HL-60/S4 treated with phorbol 12-myristate 13-acetate at 8.2 ng/mL for 4 days and 3 days (cell line): ENCODE results near the gene ZNF175.

Experiments used
- in situ Hi-C: fragments of 300-500 bp; cut with MboI; formaldehyde crosslinking; loops from 2 replicates; pipeline ENCODE4 v1.15.0; 2022; ENCODE audit warnings: low sequenced_read_pairs

ZNF175 gene

GRCh38 chr19:51570962-51571575, at the start of gene ZNF175:
Gene ZNF175, plus strand, starts transcription at chr19:51571283. Its CDS starts 2,047 bp downstream, at chr19:51573330.
- in situ Hi-C loops = no loop called here

- in situ Hi-C loops = no loop called here
Observed at GRCh38 chr19:51521357-51521756, 49.7 kb upstream of the ZNF175 start.

- in situ Hi-C loops = no loop called here
Observed at GRCh38 chr19:51521781-51522180, 49.3 kb upstream of the ZNF175 start.

GRCh38 chr19:51524666-51525264, 46.3 kb upstream of the ZNF175 start:
- in situ Hi-C loops = no loop called here

- in situ Hi-C loops = no loop called here
Observed at GRCh38 chr19:51525651-51526050, 45.4 kb upstream of the ZNF175 start.

- in situ Hi-C loops = no loop called here
Observed at GRCh38 chr19:51529301-51529700, 41.8 kb upstream of the ZNF175 start.

- in situ Hi-C loops = no loop called here
Observed at GRCh38 chr19:51530616-51531015, 40.5 kb upstream of the ZNF175 start.

GRCh38 chr19:51531349-51532315, 39.5 kb upstream of the ZNF175 start, which contains the start of gene SIGLEC6:
Gene SIGLEC6, minus strand, starts transcription at chr19:51531670. Its CDS starts 22 bp downstream, at chr19:51531648.
- in situ Hi-C loops = no loop called here

- in situ Hi-C loops = no loop called here
Observed at GRCh38 chr19:51535535-51535934, 35.5 kb upstream of the ZNF175 start.

GRCh38 chr19:51539821-51540366, 31.2 kb upstream of the ZNF175 start:
- in situ Hi-C loops = no loop called here

- in situ Hi-C loops = no loop called here
Observed at GRCh38 chr19:51541458-51542357, 29.4 kb upstream of the ZNF175 start.

GRCh38 chr19:51542699-51543098, 28.4 kb upstream of the ZNF175 start:
- in situ Hi-C loops = no loop called here

- in situ Hi-C loops = no loop called here
Observed at GRCh38 chr19:51544038-51544437, 27.0 kb upstream of the ZNF175 start.

GRCh38 chr19:51546107-51546649, 24.9 kb upstream of the ZNF175 start:
- in situ Hi-C loops = no loop called here

- in situ Hi-C loops = no loop called here
Observed at GRCh38 chr19:51546650-51547396, 24.3 kb upstream of the ZNF175 start.

GRCh38 chr19:51547397-51548212, 23.5 kb upstream of the ZNF175 start:
- in situ Hi-C loops = no loop called here

- in situ Hi-C loops = no loop called here
Observed at GRCh38 chr19:51548213-51548651, 22.9 kb upstream of the ZNF175 start.

GRCh38 chr19:51548891-51549305, 22.2 kb upstream of the ZNF175 start:
- in situ Hi-C loops = no loop called here
